ENCODE results near the gene LHFPL3. TPM values are rescaled to one million over a fixed set of nuclear protein-coding genes. Genes with fewer than 3 reads are reported as not detected.
"Not testable (repeated sequence)": the region's sequence is repeated elsewhere in the genome, so short reads cannot be mapped to it uniquely, and the experiment has no call there.

LHFPL3 gene
- total RNA-seq, 1 donor from 2014 or later, result not detected

GRCh38 chr7:104482362-104483037, 154.1 kb downstream of the LHFPL3 start:
- DNase-seq (ENCODE audit: low read depth, low spot score), result no peak

GRCh38 chr7:104486931-104487330, 158.5 kb downstream of the LHFPL3 start:
- DNase-seq (ENCODE audit: low read depth, low spot score), result no peak

GRCh38 chr7:104487642-104488041, 159.2 kb downstream of the LHFPL3 start:
- DNase-seq (ENCODE audit: low read depth, low spot score), result no peak

GRCh38 chr7:104497379-104497967, 169.1 kb downstream of the LHFPL3 start:
- DNase-seq (ENCODE audit: low read depth, low spot score), result no peak

GRCh38 chr7:104499975-104500374, 171.6 kb downstream of the LHFPL3 start:
- no peak for DNase-seq (ENCODE audit: low read depth, low spot score)

- DNase-seq (ENCODE audit: low read depth, low spot score), result no peak
Measured at GRCh38 chr7:104509874-104510273, 181.5 kb downstream of the LHFPL3 start.

GRCh38 chr7:104524853-104525252, 196.4 kb downstream of the LHFPL3 start:
- no peak for DNase-seq (ENCODE audit: low read depth, low spot score)

- no peak for DNase-seq (ENCODE audit: low read depth, low spot score)
Measured at GRCh38 chr7:104528142-104528541, 199.7 kb downstream of the LHFPL3 start.

- DNase-seq (ENCODE audit: low read depth, low spot score), result no peak
Measured at GRCh38 chr7:104529567-104529966, 201.2 kb downstream of the LHFPL3 start.

- DNase-seq (ENCODE audit: low read depth, low spot score), result no peak
Measured at GRCh38 chr7:104530251-104530650, 201.8 kb downstream of the LHFPL3 start.

GRCh38 chr7:104534149-104534548, 205.7 kb downstream of the LHFPL3 start:
- DNase-seq (ENCODE audit: low read depth, low spot score), result no peak

- no peak for DNase-seq (ENCODE audit: low read depth, low spot score)
Measured at GRCh38 chr7:104535841-104536240, 207.4 kb downstream of the LHFPL3 start.

- no peak for DNase-seq (ENCODE audit: low read depth, low spot score)
Measured at GRCh38 chr7:104536956-104537355, 208.6 kb downstream of the LHFPL3 start.

- DNase-seq (ENCODE audit: low read depth, low spot score), result no peak
Measured at GRCh38 chr7:104538152-104538551, 209.7 kb downstream of the LHFPL3 start.

GRCh38 chr7:104541897-104542296, 213.5 kb downstream of the LHFPL3 start:
- no peak for DNase-seq (ENCODE audit: low read depth, low spot score)

- DNase-seq (ENCODE audit: low read depth, low spot score), result no peak
Measured at GRCh38 chr7:104548861-104549260, 220.5 kb downstream of the LHFPL3 start.

GRCh38 chr7:104550362-104550761, 222.0 kb downstream of the LHFPL3 start:
- DNase-seq (ENCODE audit: low read depth, low spot score), result no peak

- no peak for DNase-seq (ENCODE audit: low read depth, low spot score)
Measured at GRCh38 chr7:104551226-104551625, 222.8 kb downstream of the LHFPL3 start.

- DNase-seq (ENCODE audit: low read depth, low spot score), result peak; percentile 4
Measured at GRCh38 chr7:104552102-104552501, 223.7 kb downstream of the LHFPL3 start.

- DNase-seq (ENCODE audit: low read depth, low spot score), result no peak
Measured at GRCh38 chr7:104553074-104553473, 224.7 kb downstream of the LHFPL3 start.

- DNase-seq (ENCODE audit: low read depth, low spot score), result not testable (repeated sequence)
Measured at GRCh38 chr7:104563350-104563901, 235.0 kb downstream of the LHFPL3 start.

GRCh38 chr7:104569751-104570150, 241.3 kb downstream of the LHFPL3 start:
- DNase-seq (ENCODE audit: low read depth, low spot score), result no peak

GRCh38 chr7:104572554-104572953, 244.2 kb downstream of the LHFPL3 start:
- DNase-seq (ENCODE audit: low read depth, low spot score), result no peak

All from pulmonary artery endothelial cell (primary cell).